DMS53 treated with DMSO at 0.1 percent for 48 hours (cell line): ENCODE measurements around the gene MARS1.
"Not testable (repeated sequence)": the region's sequence is repeated elsewhere in the genome, so short reads cannot be mapped to it uniquely, and the experiment has no call there.

ENCODE experiments used
- DNase-seq: peaks from one replicate; lab custom pipeline; 2025; ENCODE audit not compliant: unreplicated experiment; lab: John Stamatoyannopoulos, UW

The MARS1 gene

DNA sequence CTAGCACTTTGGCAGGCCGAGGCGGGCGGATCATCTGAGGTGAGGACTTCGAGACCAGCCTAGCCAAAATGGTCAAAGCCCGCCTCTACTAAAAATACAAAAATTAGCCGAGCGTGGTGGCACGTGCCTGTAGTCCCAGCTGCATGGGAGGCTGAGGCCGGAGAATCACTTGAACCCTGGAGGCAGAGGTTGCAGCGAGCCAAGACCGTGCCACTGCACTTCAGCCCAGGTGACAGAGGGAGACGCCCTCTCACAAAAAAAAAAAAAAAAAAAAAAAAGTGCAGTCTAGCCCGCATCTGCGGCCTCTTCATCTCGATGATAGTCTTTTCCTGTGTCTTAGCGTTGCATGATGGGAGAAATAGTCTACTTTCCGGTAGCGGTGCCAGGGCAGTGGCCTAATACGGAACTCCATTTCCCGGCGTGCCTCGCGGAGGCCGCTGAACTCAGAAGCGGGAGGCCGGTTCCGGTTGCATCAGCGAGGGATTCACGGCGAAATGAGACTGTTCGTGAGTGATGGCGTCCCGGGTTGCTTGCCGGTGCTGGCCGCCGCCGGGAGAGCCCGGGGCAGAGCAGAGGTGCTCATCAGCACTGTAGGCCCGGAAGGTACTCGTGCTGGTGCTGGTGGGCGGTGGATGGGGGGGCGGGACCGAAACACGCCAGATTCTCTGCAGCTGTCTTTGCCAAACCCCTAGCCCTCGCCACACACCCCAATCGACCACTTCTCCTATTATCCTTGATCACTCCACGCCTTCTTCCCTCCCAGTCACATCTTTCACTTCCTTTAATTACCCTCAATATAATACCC lies at the start of gene MARS1:
Gene MARS1 (plus strand): TSS at position 472 of the 805 bp plus-strand sequence. CDS start 23 bp downstream, at position 495.
- peak; percentile 99 for DNase-seq

GRCh38 chr12:57438400-57438799 lies 49.5 kb upstream of the MARS1 start:
- DNase-seq, result no peak

GRCh38 chr12:57439762-57440266 lies 48.1 kb upstream of the MARS1 start:
- DNase-seq, result no peak

DNA sequence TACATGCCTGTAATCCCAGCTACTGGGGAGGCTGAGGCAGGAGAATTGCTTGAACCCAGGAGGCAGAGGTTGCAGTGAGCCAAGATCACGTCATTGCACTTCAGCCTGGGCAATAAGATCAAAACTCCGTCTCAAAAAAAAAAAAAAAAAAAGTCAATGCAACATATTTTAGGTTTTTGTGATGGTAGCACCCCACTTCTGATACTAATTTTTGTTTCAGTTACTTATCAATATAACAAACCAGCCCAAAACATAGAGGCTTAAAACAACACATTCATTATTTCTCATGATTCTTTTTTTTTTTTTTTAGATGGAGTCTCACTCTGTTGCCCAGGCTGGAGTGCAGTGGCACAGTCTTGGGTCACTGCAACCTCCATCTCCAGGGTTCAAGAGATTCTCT lies 46.5 kb upstream of the MARS1 start:
- DNase-seq, result not testable (repeated sequence)

DNA sequence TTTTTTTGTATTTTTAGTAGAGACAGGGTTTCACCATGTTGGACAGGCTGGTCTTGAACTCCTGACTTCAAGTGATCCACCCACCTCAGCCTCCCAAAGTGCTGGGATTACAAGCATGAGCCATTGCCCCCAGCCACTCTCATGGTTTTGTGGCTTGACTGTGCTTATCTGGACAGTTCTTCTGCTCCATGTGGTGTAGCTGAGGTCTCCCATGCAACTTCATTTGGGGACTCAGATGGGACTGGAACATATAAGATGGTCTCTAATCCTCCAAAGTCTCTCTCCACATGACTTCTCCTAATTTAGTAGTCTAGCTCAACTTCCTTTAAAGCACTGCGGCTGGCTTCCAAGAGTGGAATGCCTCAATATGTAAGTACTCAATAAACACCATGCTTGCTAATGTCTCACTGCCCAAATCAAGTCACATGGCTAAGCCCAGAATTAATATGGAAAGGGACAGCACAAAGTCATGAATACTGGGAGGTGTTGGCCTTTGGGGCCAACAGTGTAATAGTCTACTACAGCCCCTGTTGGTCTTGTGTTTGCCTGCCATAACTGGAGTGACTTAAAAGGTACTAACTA lies 45.9 kb upstream of the MARS1 start:
- no peak for DNase-seq

DNA sequence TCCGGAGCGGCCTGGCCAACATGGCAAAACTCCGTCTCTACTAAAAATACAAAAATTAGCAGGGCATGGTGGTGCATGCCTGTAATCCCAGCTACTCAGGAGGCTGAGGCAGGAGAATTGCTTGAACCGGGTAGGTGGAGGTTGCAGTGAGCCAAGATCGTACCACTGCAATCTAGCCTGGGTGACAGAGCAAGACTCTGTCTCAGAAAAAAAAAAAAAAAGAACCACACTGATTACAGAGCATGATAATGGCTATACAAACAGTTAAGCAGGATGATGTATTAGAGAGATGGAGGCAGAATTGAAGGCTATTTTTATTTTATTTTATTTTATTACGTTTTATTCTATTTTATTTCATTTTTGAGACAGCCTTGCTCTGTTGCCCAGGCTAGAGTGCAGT lies 43.5 kb upstream of the MARS1 start:
- DNase-seq, result not testable (repeated sequence)

DNA sequence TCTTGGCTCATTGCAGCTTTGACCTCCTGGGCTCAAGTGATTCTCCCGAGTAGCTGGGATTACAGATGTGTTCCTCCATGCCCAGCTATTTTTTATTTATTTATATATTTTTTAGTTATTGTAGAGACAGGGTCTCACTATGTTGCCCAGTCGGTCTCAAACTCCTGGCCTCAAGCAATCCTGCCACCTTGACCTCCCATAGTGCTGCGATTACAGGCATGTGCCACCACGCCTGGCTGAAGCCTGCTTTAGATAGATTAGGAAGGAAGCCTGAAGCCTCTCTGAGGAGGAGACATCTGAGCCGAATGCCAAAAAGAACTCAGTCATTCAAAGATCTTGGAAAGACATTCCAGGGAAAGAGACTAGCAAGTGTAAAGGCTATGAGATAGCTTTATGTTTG lies 43.1 kb upstream of the MARS1 start:
- no peak for DNase-seq

- no peak for DNase-seq
Observed at GRCh38 chr12:57446292-57446960, 41.4 kb upstream of the MARS1 start.

DNA sequence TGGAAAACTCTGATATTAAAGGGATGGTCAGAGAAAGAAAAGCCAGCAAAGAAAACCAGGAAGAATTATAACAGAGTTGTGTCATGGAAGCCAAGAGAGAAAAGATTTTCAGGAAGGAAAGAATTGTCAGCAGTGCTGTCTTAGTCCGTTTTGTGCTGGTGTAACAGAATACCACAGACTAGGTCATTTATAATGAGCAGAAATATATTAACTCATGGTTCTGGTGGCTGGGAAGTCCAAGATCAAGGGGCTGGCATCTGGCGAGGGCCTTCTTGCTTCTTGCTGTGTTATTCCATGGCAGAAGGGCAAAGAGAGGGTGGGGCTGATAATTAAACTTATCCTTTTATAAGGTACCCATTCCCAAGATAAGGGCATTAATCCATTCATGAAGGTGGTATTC lies 39.2 kb upstream of the MARS1 start:
- no peak for DNase-seq

- DNase-seq, result no peak
Observed at GRCh38 chr12:57449375-57449774, 38.5 kb upstream of the MARS1 start.

DNA sequence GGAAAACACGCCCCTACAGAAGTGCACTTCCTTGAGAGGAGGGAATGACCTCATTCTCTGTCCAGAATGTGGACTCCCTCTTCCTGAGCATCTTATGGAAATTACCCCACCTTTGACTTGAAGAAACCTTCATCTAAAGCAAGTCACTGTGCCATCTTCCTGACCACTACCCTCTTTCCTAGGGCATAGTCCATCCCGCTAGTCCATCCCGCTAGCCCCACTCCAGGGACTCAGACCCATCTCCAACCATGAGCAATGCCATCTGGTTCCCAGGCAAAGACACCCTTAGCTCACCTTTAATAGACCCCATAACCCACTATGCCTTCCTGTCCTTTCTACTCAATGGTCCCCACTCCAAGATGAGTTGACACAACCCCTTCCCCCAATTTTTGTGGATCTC lies 37.8 kb upstream of the MARS1 start:
- DNase-seq, result no peak

- DNase-seq, result no peak
Observed at GRCh38 chr12:57451233-57451778, 36.6 kb upstream of the MARS1 start.

- no peak for DNase-seq
Observed at GRCh38 chr12:57452181-57452936, 35.5 kb upstream of the MARS1 start.

- peak; percentile 79 for DNase-seq
Observed at GRCh38 chr12:57452937-57453509, 34.8 kb upstream of the MARS1 start.

GRCh38 chr12:57454213-57454565 lies 33.7 kb upstream of the MARS1 start:
- no peak for DNase-seq

GRCh38 chr12:57454566-57455373 lies 33.1 kb upstream of the MARS1 start, which contains the start of gene INHBE:
TSS of gene INHBE (plus strand) at chr12:57455307. CDS start at chr12:57455537, 230 bp downstream.
- peak; percentile 66 for DNase-seq

- peak; percentile 66 for DNase-seq
Observed at GRCh38 chr12:57455374-57456144, 32.3 kb upstream of the MARS1 start.

DNA sequence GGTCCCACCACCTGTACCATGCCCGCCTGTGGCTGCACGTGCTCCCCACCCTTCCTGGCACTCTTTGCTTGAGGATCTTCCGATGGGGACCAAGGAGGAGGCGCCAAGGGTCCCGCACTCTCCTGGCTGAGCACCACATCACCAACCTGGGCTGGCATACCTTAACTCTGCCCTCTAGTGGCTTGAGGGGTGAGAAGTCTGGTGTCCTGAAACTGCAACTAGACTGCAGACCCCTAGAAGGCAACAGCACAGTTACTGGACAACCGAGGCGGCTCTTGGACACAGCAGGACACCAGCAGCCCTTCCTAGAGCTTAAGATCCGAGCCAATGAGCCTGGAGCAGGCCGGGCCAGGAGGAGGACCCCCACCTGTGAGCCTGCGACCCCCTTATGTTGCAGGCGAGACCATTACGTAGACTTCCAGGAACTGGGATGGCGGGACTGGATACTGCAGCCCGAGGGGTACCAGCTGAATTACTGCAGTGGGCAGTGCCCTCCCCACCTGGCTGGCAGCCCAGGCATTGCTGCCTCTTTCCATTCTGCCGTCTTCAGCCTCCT lies 31.6 kb upstream of the MARS1 start:
- DNase-seq, result peak; percentile 40
